A549 (cell line): ENCODE data around the gene GGA2. TPM values are rescaled to one million over a fixed set of nuclear protein-coding genes. Genes with fewer than 3 reads are reported as not detected.
A peak's percentile ranks its signal among the peaks of the same experiment; 100 is the strongest.

Experiments used
- CBX2 ChIP-seq: fragments of 200-600 bp; sonication (generic); IDR thresholded peaks from 2 replicates; pipeline ENCODE4 v1.6.1; 2016; ENCODE audit warnings: low read depth, mild to moderate bottlenecking, borderline replicate concordance
- CBX8 ChIP-seq: fragments of 200-600 bp; sonication (generic); IDR thresholded peaks from 2 replicates; pipeline ENCODE4 v1.6.1; 2016
- CEBPB ChIP-seq, 2 experiments: fragments of >200 bp in 1 of 2; sonication (Bioruptor Twin) in 1 of 2; formaldehyde crosslinking in 1 of 2; IDR thresholded peaks; 2 replicates each; pipeline ENCODE4 v1.6.1; 2012 to 2016
- CHD2 ChIP-seq: fragments of 150-350 bp; IDR thresholded peaks from 2 replicates; pipeline ENCODE4 v1.6.1; 2014; ENCODE audit warnings: low read length; ENCODE audit not compliant: partially characterized antibody
- CHD4 ChIP-seq: fragments of 200-600 bp; sonication (generic); IDR thresholded peaks from 2 replicates; pipeline ENCODE4 v1.6.1; 2016; ENCODE audit warnings: antibody characterized with exemption, mild to moderate bottlenecking, borderline replicate concordance
- EHF ChIP-seq: fragments of 250-450 bp; sonication (Bioruptor Pico); IDR thresholded peaks from 2 replicates; pipeline ENCODE4 v1.5.0; 2020; ENCODE audit warnings: mild to moderate bottlenecking
- EHMT2 ChIP-seq: fragments of 200-600 bp; sonication (generic); IDR thresholded peaks from 2 replicates; pipeline ENCODE4 v1.6.1; 2016; ENCODE audit warnings: antibody characterized with exemption, low read depth, mild to moderate bottlenecking, moderate library complexity
- ESRRA ChIP-seq: fragments of 150-350 bp; IDR thresholded peaks from 2 replicates; pipeline ENCODE4 v1.6.1; 2014; ENCODE audit warnings: mild to moderate bottlenecking, low read length, borderline replicate concordance
- FOSL2 ChIP-seq, 2 experiments: fragments of 450-650 bp in 1 of 2; fragments of >200 bp in 1 of 2; sonication (Bioruptor Twin) in 1 of 2; formaldehyde crosslinking; IDR thresholded peaks; 2 replicates each; pipeline versions ENCODE4 v1.5.0 to v1.6.1; 2016 to 2020; ENCODE audit warnings: mild to moderate bottlenecking in 1 of 2, moderate library complexity in 1 of 2
- HEYL ChIP-seq: fragments of 250-450 bp; sonication (Bioruptor Pico); IDR thresholded peaks from 2 replicates; pipeline ENCODE4 v1.8.0; 2021; ENCODE audit warnings: mild to moderate bottlenecking, moderate library complexity
- HOXA7 ChIP-seq: fragments of 250-450 bp; sonication (Bioruptor Pico); IDR thresholded peaks from 2 replicates; pipeline ENCODE4 v1.5.0; 2020; ENCODE audit warnings: mild to moderate bottlenecking, moderate library complexity
- JUN ChIP-seq, 2 experiments: fragments of >200 bp; sonication (Bioruptor Twin); formaldehyde crosslinking; IDR thresholded peaks; 2 replicates in 1 of 2; 3 replicates in 1 of 2; pipeline ENCODE4 v1.6.1; 2016 to 2017
- MAFK ChIP-seq: fragments of 450-650 bp; IDR thresholded peaks from 2 replicates; pipeline ENCODE4 v1.6.1; 2014; ENCODE audit not compliant: partially characterized antibody
- MYC ChIP-seq: IDR thresholded peaks from 2 replicates; pipeline ENCODE4 v1.6.1; 2012; ENCODE audit warnings: mild to moderate bottlenecking, inconsistent platforms, low read length, improper control_type of control experiment, borderline replicate concordance
- NPAS2 ChIP-seq: fragments of 250-450 bp; sonication (Bioruptor Pico); IDR thresholded peaks from 2 replicates; pipeline ENCODE4 v1.8.0; 2022; ENCODE audit warnings: mild to moderate bottlenecking, moderate library complexity, borderline replicate concordance
- PBX3 ChIP-seq: IDR thresholded peaks from 2 replicates; pipeline ENCODE4 v1.6.1; 2012
- POLR2A ChIP-seq: IDR thresholded peaks from 2 replicates; pipeline ENCODE4 v1.6.1; 2012; ENCODE audit warnings: mild to moderate bottlenecking, low read length
- RCOR1 ChIP-seq: fragments of 150-350 bp; IDR thresholded peaks from 2 replicates; pipeline ENCODE4 v1.6.1; 2014; ENCODE audit warnings: antibody characterized with exemption, low read length, low read depth
- REST ChIP-seq: fragments of 200-600 bp; sonication (generic); IDR thresholded peaks from 2 replicates; pipeline ENCODE4 v1.6.1; 2016; ENCODE audit warnings: antibody characterized with exemption, mild to moderate bottlenecking, moderate library complexity
- RFX5 ChIP-seq: fragments of 450-650 bp; IDR thresholded peaks from 2 replicates; pipeline ENCODE4 v1.7.1; 2014; ENCODE audit warnings: antibody characterized with exemption, mild to moderate bottlenecking, moderate library complexity
- RNF2 ChIP-seq: fragments of 200-600 bp; sonication (generic); IDR thresholded peaks from 2 replicates; pipeline ENCODE4 v1.6.1; 2016; ENCODE audit warnings: low read depth, mild to moderate bottlenecking, antibody characterized with exemption, moderate library complexity, borderline replicate concordance
- SMC3 ChIP-seq: fragments of >200 bp; sonication (Bioruptor Twin); formaldehyde crosslinking; IDR thresholded peaks from 3 replicates; pipeline ENCODE4 v1.6.1; 2018; ENCODE audit warnings: inconsistent platforms
- SREBF2 ChIP-seq: fragments of 450-650 bp; IDR thresholded peaks from 2 replicates; pipeline ENCODE4 v1.6.1; 2014; ENCODE audit warnings: mild to moderate bottlenecking, moderate library complexity
- TFCP2L1 ChIP-seq: fragments of 250-450 bp; sonication (Bioruptor Pico); IDR thresholded peaks from 2 replicates; pipeline ENCODE4 v1.5.0; 2021; ENCODE audit warnings: mild to moderate bottlenecking
- TP53 ChIP-seq: fragments of 250-450 bp; sonication (Bioruptor Pico); IDR thresholded peaks from 2 replicates; pipeline ENCODE4 v1.5.0; 2021; ENCODE audit warnings: mild to moderate bottlenecking, moderate library complexity
- ZC3H11A ChIP-seq: fragments of 450-650 bp; IDR thresholded peaks from 2 replicates; pipeline ENCODE4 v1.6.1; 2014; ENCODE audit warnings: antibody characterized with exemption, mild to moderate bottlenecking
- ZSCAN20 ChIP-seq: fragments of 250-450 bp; sonication (Bioruptor Pico); IDR thresholded peaks from 2 replicates; pipeline ENCODE4 v1.8.0; 2022; ENCODE audit warnings: mild to moderate bottlenecking, moderate library complexity
- polyA plus RNA-seq, 4 experiments: library from polyadenylated mRNA; depleted of rRNA in 3 of 4; stranded (reverse); fragments of >200 nt; fragmentation: RNase III in 1 of 4; extraction: RNeasy Plus Mini Kit Qiagen cat#74134 plus additional on column Dnase treatment in 1 of 4; gene quantifications; 2 replicates in 3 of 4; 3 replicates in 1 of 4; pipeline ENCODE4 v1.2.3, GENCODE V29; 2011 to 2017
- TF ChIP-seq, protein P1 (sequence below): fragments of >200 bp; sonication (Bioruptor Twin); formaldehyde crosslinking; IDR thresholded peaks from 3 replicates; pipeline ENCODE4 v1.6.1; 2016
- TF ChIP-seq, protein P2 (sequence below): fragments of 450-650 bp; IDR thresholded peaks from 2 replicates; pipeline ENCODE4 v1.6.1; 2014; ENCODE audit warnings: antibody characterized with exemption

Gene GGA2
- polyA plus RNA-seq, 2 of the 4 experiments (the other 2 are of a cell fraction): 33.1 to 57.9 TPM

DNA sequence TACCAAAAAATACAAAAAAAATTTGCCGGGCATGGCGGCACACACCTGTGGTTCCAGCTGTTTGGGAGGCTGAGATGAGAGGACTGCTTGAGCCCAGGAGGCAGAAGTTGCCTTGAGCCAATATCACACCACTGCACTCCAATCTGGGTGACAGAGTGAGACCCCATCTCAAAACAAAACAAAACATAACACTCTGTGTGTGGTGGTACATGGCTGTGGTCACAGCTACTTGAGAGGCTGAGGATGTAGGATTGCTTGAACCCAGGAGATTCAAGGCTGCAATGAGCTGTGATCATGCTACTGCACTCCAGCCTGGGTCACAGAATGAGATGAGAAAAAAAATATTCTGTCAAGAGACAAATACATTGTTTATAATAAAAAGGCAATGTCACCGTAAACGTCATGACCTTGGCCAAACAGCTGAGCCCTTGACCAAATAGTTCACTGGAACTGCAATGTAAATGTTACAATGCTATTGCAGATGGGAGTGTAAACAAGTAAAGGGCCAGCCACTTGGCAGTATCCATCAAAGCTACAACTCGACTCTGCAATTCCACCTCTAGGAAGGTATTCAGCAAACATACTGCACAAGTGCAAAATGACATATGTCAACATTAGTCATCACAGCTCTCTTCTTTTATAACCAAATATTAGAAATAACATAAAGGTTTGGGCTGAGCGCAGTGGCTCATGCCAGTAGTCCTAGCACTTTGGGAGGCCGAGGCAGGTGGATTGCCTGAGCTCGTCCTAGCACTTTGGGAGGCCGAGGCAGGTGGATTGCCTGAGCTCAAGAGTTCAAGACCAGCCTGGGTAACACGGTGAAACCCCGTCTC, 29.9 kb upstream of the GGA2 start (continued):
- TF ChIP-seq, protein P1, sequence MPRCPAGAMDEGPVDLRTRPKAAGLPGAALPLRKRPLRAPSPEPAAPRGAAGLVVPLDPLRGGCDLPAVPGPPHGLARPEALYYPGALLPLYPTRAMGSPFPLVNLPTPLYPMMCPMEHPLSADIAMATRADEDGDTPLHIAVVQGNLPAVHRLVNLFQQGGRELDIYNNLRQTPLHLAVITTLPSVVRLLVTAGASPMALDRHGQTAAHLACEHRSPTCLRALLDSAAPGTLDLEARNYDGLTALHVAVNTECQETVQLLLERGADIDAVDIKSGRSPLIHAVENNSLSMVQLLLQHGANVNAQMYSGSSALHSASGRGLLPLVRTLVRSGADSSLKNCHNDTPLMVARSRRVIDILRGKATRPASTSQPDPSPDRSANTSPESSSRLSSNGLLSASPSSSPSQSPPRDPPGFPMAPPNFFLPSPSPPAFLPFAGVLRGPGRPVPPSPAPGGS: 0 out of 3 replicates have a peak, but pooled peaks have one; percentile 54
- TF ChIP-seq TFCP2L1 (CRISPR knock-in tag): no peak
- TF ChIP-seq ESRRA: peak; percentile 61; the same call in 1 of the 2 replicates
- no peak for TF ChIP-seq CBX2
- TF ChIP-seq REST: no peak
- no peak for TF ChIP-seq RCOR1
- no peak for TF ChIP-seq MYC
- TF ChIP-seq SREBF2: no peak
- no peak for TF ChIP-seq PBX3
- TF ChIP-seq MAFK: no peak
- no peak for TF ChIP-seq SMC3
- TF ChIP-seq, protein P2, sequence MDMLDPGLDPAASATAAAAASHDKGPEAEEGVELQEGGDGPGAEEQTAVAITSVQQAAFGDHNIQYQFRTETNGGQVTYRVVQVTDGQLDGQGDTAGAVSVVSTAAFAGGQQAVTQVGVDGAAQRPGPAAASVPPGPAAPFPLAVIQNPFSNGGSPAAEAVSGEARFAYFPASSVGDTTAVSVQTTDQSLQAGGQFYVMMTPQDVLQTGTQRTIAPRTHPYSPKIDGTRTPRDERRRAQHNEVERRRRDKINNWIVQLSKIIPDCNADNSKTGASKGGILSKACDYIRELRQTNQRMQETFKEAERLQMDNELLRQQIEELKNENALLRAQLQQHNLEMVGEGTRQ: no peak
- no peak for TF ChIP-seq POLR2A
- no peak for TF ChIP-seq RNF2
- TF ChIP-seq RFX5: no peak
- TF ChIP-seq ZC3H11A: no peak
- peak; percentile 20; the same call in 1 of the 2 replicates for TF ChIP-seq FOSL2 (IDR thresholded peaks at IDR 0.05)
- TF ChIP-seq FOSL2 (CRISPR knock-in tag; IDR thresholded peaks at IDR 0.05): peak; percentile 58
- no peak for TF ChIP-seq CHD2
- TF ChIP-seq ZSCAN20 (CRISPR knock-in tag): no peak
- TF ChIP-seq HEYL (CRISPR knock-in tag): no peak
- peak; percentile 51 to 66; a peak in 2 of 5 replicates for TF ChIP-seq JUN (IDR thresholded peaks at IDR 0.05)
- TF ChIP-seq NPAS2 (CRISPR knock-in tag): no peak
- no peak for TF ChIP-seq CBX8
- TF ChIP-seq HOXA7: no peak
- no peak for TF ChIP-seq EHF (CRISPR knock-in tag)
- no peak for TF ChIP-seq CHD4
- TF ChIP-seq TP53 (CRISPR knock-in tag): no peak
- peak; percentile 46 to 71 for TF ChIP-seq CEBPB (IDR thresholded peaks at IDR 0.05)
- no peak for TF ChIP-seq EHMT2
